IMR-90 (cell line): ENCODE data around the gene RPEL1. TPM values are rescaled to one million over a fixed set of nuclear protein-coding genes. Genes with fewer than 3 reads are reported as not detected.

Experiments
- ATAC-seq: fragments of 200-7000 bp; cut with Tn5 transposase; 2 replicates; pipeline ENCODE4 v1.9.1; 2020; ENCODE audit warnings: low read depth, mild to moderate bottlenecking, moderate library complexity
- BruUV-seq: library from RNA; stranded (reverse); fragments of 400-500 nt; replicated peaks from 2 replicates; lab custom pipeline; 2021; lab: Mats Ljungman, UMichigan
- CTCF ChIA-PET: fragments of 300-600 bp; formaldehyde crosslinking; extraction: SDS; loops from one replicate; lab custom pipeline; 2021; ENCODE audit warnings: antibody characterized with exemption; lab: Yijun Ruan, JAX
- POLR2A ChIA-PET: fragments of 300-600 bp; sonication (Branson Sonifier 250); formaldehyde crosslinking; loops from one replicate; lab custom pipeline; 2022; ENCODE audit warnings: antibody characterized with exemption; ENCODE audit not compliant: unreplicated experiment; lab: Charles Lee
- DNase-seq: peaks from one replicate; pipeline ENCODE4 v3.0.0; 2013
- H2AFZ ChIP-seq: replicated peaks from 2 replicates; pipeline ENCODE3; 2013; ENCODE audit warnings: low read length, mild to moderate bottlenecking; ENCODE audit not compliant: poor library complexity
- H2AK5ac ChIP-seq: 2 replicates; pipeline ENCODE4 v1.6.1; 2013; ENCODE audit warnings: low read depth, low read length, inconsistent platforms
- H2AK9ac ChIP-seq: replicated peaks from 2 replicates; pipeline ENCODE3; 2013; ENCODE audit warnings: mild to moderate bottlenecking, low read depth, low read length, moderate library complexity; ENCODE audit not compliant: poor library complexity
- H2BK120ac ChIP-seq: 2 replicates; pipeline ENCODE4 v1.6.1; 2013; ENCODE audit warnings: low read depth, low read length, inconsistent platforms
- H2BK15ac ChIP-seq: 3 replicates; pipeline ENCODE4 v1.6.1; 2013; ENCODE audit warnings: low read depth, low read length, inconsistent platforms
- H2BK20ac ChIP-seq: 2 replicates; pipeline ENCODE4 v1.6.1; 2013; ENCODE audit warnings: low read depth, mild to moderate bottlenecking, inconsistent platforms, low read length, moderate library complexity
- H2BK5ac ChIP-seq: 2 replicates; pipeline ENCODE4 v1.6.1; 2013; ENCODE audit warnings: mild to moderate bottlenecking, low read depth, low read length, inconsistent platforms; ENCODE audit not compliant: poor library complexity, severe bottlenecking
- H3K14ac ChIP-seq: replicated peaks from 2 replicates; pipeline ENCODE4 v1.6.1; 2013; ENCODE audit warnings: low read depth, low read length, inconsistent platforms
- H3K18ac ChIP-seq: 2 replicates; pipeline ENCODE4 v1.6.1; 2013; ENCODE audit warnings: low read depth, low read length, control low read depth
- H3K23ac ChIP-seq: 2 replicates; pipeline ENCODE4 v1.6.1; 2013; ENCODE audit warnings: low read depth, low read length, inconsistent platforms
- H3K27ac ChIP-seq: 2 replicates; pipeline ENCODE4 v1.5.1; 2013; ENCODE audit warnings: mild to moderate bottlenecking, control low read depth, low read length; ENCODE audit not compliant: insufficient read depth
- H3K27me3 ChIP-seq: 2 replicates; pipeline ENCODE4 v1.6.1; 2013; ENCODE audit warnings: low read length; ENCODE audit not compliant: control insufficient read depth, insufficient read depth
- H3K36me3 ChIP-seq: 2 replicates; pipeline ENCODE4 v1.6.1; 2013; ENCODE audit warnings: low read length, mixed read lengths; ENCODE audit not compliant: control insufficient read depth, insufficient read depth
- H3K4ac ChIP-seq: 2 replicates; pipeline ENCODE4 v1.6.1; 2013; ENCODE audit warnings: low read depth, low read length, inconsistent platforms
- H3K4me1 ChIP-seq: 2 replicates; pipeline ENCODE4 v1.6.1; 2013; ENCODE audit warnings: low read length, mixed read lengths; ENCODE audit not compliant: control insufficient read depth, insufficient read depth
- H3K4me2 ChIP-seq: 2 replicates; pipeline ENCODE4 v1.6.1; 2013; ENCODE audit warnings: low read depth, mild to moderate bottlenecking, control low read depth, low read length, moderate library complexity
- H3K4me3 ChIP-seq: 2 replicates; pipeline ENCODE4 v1.5.1; 2013; ENCODE audit warnings: low read depth, mild to moderate bottlenecking, control low read depth, low read length, moderate library complexity; ENCODE audit not compliant: insufficient read depth
- H3K56ac ChIP-seq: 2 replicates; pipeline ENCODE4 v1.6.1; 2013; ENCODE audit warnings: low read length, inconsistent platforms; ENCODE audit not compliant: insufficient read depth; ENCODE audit errors: extremely low read depth
- H3K79me1 ChIP-seq, 2 experiments: 2 replicates each; pipeline ENCODE4 v1.6.1; 2013; ENCODE audit warnings: low read length in 2 of 2, inconsistent platforms in 1 of 2, low read depth in 1 of 2
- H3K9ac ChIP-seq: 2 replicates; pipeline ENCODE4 v1.6.1; 2013; ENCODE audit warnings: low read depth, low read length, control low read depth
- H3K9me1 ChIP-seq: 2 replicates; pipeline ENCODE4 v1.6.1; 2013; ENCODE audit warnings: low read length, inconsistent platforms; ENCODE audit not compliant: insufficient read depth
- H3K9me3 ChIP-seq: 2 replicates; pipeline ENCODE4 v1.6.1; 2013; ENCODE audit warnings: low read length; ENCODE audit not compliant: control insufficient read depth, insufficient read depth
- H4K20me1 ChIP-seq: 2 replicates; pipeline ENCODE4 v1.6.1; 2013; ENCODE audit warnings: low read length, inconsistent platforms; ENCODE audit not compliant: insufficient read depth
- H4K5ac ChIP-seq: 2 replicates; pipeline ENCODE4 v1.6.1; 2013; ENCODE audit warnings: mild to moderate bottlenecking, low read depth, low read length, control low read depth
- H4K8ac ChIP-seq, 2 experiments: 2 replicates each; pipeline ENCODE4 v1.6.1; 2013; ENCODE audit warnings: low read depth in 2 of 2, low read length in 2 of 2, control low read depth in 1 of 2, inconsistent platforms in 1 of 2
- H4K91ac ChIP-seq: 2 replicates; pipeline ENCODE4 v1.6.1; 2013; ENCODE audit warnings: low read depth, low read length, inconsistent platforms; ENCODE audit not compliant: insufficient read depth
- BHLHE40 ChIP-seq: fragments of 150-350 bp; IDR thresholded peaks from 2 replicates; pipeline ENCODE4 v1.6.1; 2016; ENCODE audit warnings: mild to moderate bottlenecking, low read depth, low read length
- CEBPB ChIP-seq: IDR thresholded peaks from 2 replicates; pipeline ENCODE4 v1.6.1; 2012; ENCODE audit warnings: low read depth, low read length, improper control_type of control experiment
- CHD1 ChIP-seq: IDR thresholded peaks from 2 replicates; pipeline ENCODE4 v1.6.1; 2012; ENCODE audit warnings: low read depth, low read length, improper control_type of control experiment
- FOS ChIP-seq: fragments of 150-350 bp; IDR thresholded peaks from 2 replicates; pipeline ENCODE4 v1.6.1; 2016; ENCODE audit warnings: low read depth, low read length
- MAFK ChIP-seq: IDR thresholded peaks from 2 replicates; pipeline ENCODE4 v1.6.1; 2012; ENCODE audit warnings: low read depth, low read length, improper control_type of control experiment
- MAZ ChIP-seq: IDR thresholded peaks from 2 replicates; pipeline ENCODE4 v1.6.1; 2012; ENCODE audit warnings: low read depth, mild to moderate bottlenecking, low read length, improper control_type of control experiment, moderate library complexity, borderline replicate concordance
- MXI1 ChIP-seq: IDR thresholded peaks from 2 replicates; pipeline ENCODE4 v1.6.1; 2012; ENCODE audit warnings: low read depth, mild to moderate bottlenecking, low read length, moderate library complexity, borderline replicate concordance
- NFE2L2 ChIP-seq: fragments of 150-350 bp; IDR thresholded peaks from 2 replicates; pipeline ENCODE4 v1.6.1; 2016; ENCODE audit warnings: low read depth, mild to moderate bottlenecking, low read length
- POLR2A ChIP-seq: IDR thresholded peaks from 2 replicates; pipeline ENCODE4 v1.6.1; 2012; ENCODE audit warnings: mild to moderate bottlenecking, low read depth, low read length
- RAD21 ChIP-seq: IDR thresholded peaks from 2 replicates; pipeline ENCODE4 v1.6.1; 2012; ENCODE audit warnings: low read length, improper control_type of control experiment
- RCOR1 ChIP-seq: IDR thresholded peaks from 2 replicates; pipeline ENCODE4 v1.6.1; 2012; ENCODE audit warnings: mild to moderate bottlenecking, low read length, improper control_type of control experiment; ENCODE audit not compliant: insufficient replicate concordance
- RFX5 ChIP-seq: IDR thresholded peaks from 2 replicates; pipeline ENCODE4 v1.8.0; 2012; ENCODE audit warnings: low read depth, mild to moderate bottlenecking, low read length, moderate library complexity
- SMC3 ChIP-seq: fragments of 150-350 bp; IDR thresholded peaks from 2 replicates; pipeline ENCODE4 v1.6.1; 2016; ENCODE audit warnings: low read depth, mild to moderate bottlenecking, antibody characterized with exemption, low read length, moderate library complexity
- USF2 ChIP-seq: fragments of 150-350 bp; IDR thresholded peaks from 2 replicates; pipeline ENCODE4 v1.6.1; 2017; ENCODE audit warnings: mild to moderate bottlenecking, antibody characterized with exemption, low read length, low read depth
- WGBS, 2 experiments: methylation state at CpG; one replicate each; pipeline versions ENCODE4 v1.1.5 to v1.1.7; 2013; ENCODE audit warnings: missing lambda C conversion rate in 2 of 2; ENCODE audit not compliant: insufficient read length in 1 of 2; ENCODE audit errors: extremely low coverage in 2 of 2; 5-methylcytosine and 5-hydroxymethylcytosine counted together
- dilution Hi-C: fragments of 300-500 bp; cut with HindIII; formaldehyde crosslinking; loops from one replicate; pipeline ENCODE4 v1.14.3; 2018; ENCODE audit warnings: low sequenced_read_pairs; ENCODE audit not compliant: unreplicated experiment
- in situ Hi-C: fragments of 300-500 bp; cut with MboI; formaldehyde crosslinking; loops from 3 replicates; pipeline ENCODE4 v1.14.3; 2019; ENCODE audit warnings: low sequenced_read_pairs, inconsistent platforms, mixed read lengths
- intact Hi-C: fragments of 100-400 bp; cut with micrococcal nuclease; formaldehyde crosslinking; loops from 2 replicates; pipeline ENCODE4 v1.10.0; 2022
- polyA plus RNA-seq, 3 experiments: library from polyadenylated mRNA; depleted of rRNA; stranded (reverse); fragments of >200 nt; gene quantifications; 2 replicates each; pipeline ENCODE4 v1.2.3, GENCODE V29; 2012; ENCODE audit warnings: low replicate concordance in 1 of 3
- total RNA-seq: library from RNA; depleted of rRNA; stranded (reverse); fragments of >200 nt; gene quantifications from 2 replicates; pipeline ENCODE4 v1.2.3, GENCODE V29; 2012
- TF ChIP-seq, protein P1 (sequence below): conservative IDR thresholded peaks from 2 replicates; pipeline ENCODE4 v1.5.1; 2012; ENCODE audit warnings: mild to moderate bottlenecking, low read depth, low read length, improper control_type of control experiment
- TF ChIP-seq, protein P2 (sequence below): fragments of 150-350 bp; IDR thresholded peaks from 2 replicates; pipeline ENCODE4 v1.6.1; 2016; ENCODE audit warnings: low read depth, mild to moderate bottlenecking, low read length, moderate library complexity, borderline replicate concordance

RPEL1 gene
- total and polyA plus RNA-seq, 2 of the 4 experiments (the other 2 are of a cell fraction), result under 0.01 to 0.26 TPM

- no peak for TF ChIP-seq BHLHE40
- no peak for TF ChIP-seq NFE2L2
- TF ChIP-seq RAD21, result no peak
- TF ChIP-seq CHD1, result no peak
- TF ChIP-seq, protein P1, sequence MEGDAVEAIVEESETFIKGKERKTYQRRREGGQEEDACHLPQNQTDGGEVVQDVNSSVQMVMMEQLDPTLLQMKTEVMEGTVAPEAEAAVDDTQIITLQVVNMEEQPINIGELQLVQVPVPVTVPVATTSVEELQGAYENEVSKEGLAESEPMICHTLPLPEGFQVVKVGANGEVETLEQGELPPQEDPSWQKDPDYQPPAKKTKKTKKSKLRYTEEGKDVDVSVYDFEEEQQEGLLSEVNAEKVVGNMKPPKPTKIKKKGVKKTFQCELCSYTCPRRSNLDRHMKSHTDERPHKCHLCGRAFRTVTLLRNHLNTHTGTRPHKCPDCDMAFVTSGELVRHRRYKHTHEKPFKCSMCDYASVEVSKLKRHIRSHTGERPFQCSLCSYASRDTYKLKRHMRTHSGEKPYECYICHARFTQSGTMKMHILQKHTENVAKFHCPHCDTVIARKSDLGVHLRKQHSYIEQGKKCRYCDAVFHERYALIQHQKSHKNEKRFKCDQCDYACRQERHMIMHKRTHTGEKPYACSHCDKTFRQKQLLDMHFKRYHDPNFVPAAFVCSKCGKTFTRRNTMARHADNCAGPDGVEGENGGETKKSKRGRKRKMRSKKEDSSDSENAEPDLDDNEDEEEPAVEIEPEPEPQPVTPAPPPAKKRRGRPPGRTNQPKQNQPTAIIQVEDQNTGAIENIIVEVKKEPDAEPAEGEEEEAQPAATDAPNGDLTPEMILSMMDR, result no peak
- TF ChIP-seq MAZ, result no peak
- no peak for TF ChIP-seq FOS
- TF ChIP-seq MXI1, result no peak
- TF ChIP-seq, protein P2, sequence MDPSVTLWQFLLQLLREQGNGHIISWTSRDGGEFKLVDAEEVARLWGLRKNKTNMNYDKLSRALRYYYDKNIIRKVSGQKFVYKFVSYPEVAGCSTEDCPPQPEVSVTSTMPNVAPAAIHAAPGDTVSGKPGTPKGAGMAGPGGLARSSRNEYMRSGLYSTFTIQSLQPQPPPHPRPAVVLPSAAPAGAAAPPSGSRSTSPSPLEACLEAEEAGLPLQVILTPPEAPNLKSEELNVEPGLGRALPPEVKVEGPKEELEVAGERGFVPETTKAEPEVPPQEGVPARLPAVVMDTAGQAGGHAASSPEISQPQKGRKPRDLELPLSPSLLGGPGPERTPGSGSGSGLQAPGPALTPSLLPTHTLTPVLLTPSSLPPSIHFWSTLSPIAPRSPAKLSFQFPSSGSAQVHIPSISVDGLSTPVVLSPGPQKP, result no peak
- TF ChIP-seq RCOR1, result no peak
- no peak for TF ChIP-seq CEBPB
- no peak for TF ChIP-seq RFX5
- TF ChIP-seq USF2, result no peak
- TF ChIP-seq POLR2A, result no peak
- no peak for TF ChIP-seq SMC3
- no peak for TF ChIP-seq MAFK
- Histone ChIP-seq H2AFZ (no peak overlapping the region), H2AK9ac (no peak overlapping the region), H3K27ac (no peak overlapping the region), H3K4me3 (no peak overlapping the region), H4K8ac (no peak overlapping the region), H3K56ac (no peak overlapping the region), H3K4me1 (peaks cover 7% of the 10 kb centered on the region; the same call in 1 of the 2 replicates), H2BK120ac (no peak overlapping the region), H4K5ac (no peak overlapping the region), H3K9me3 (peaks cover 9% of the 10 kb centered on the region; the same call in 1 of the 2 replicates), H2BK5ac (no peak overlapping the region), H3K18ac (no peak overlapping the region), H2BK20ac (no peak overlapping the region), H2AK5ac (no peak overlapping the region), H3K36me3 (no peaks in the 10 kb centered on the region), H3K27me3 (no peaks in the 10 kb centered on the region), H3K4ac (peak overlapping the region; percentile 47; the same call in 1 of the 2 replicates), H3K23ac (no peak overlapping the region), H3K14ac (no peak overlapping the region; the same call in 1 of the 2 replicates), H3K79me1 (no peaks in the 10 kb centered on the region), H3K9ac (no peak overlapping the region), H4K20me1 (no peaks in the 10 kb centered on the region), H3K9me1 (no peaks in the 10 kb centered on the region), H3K4me2 (no peak overlapping the region), H4K91ac (peak overlapping the region; percentile 37; the same call in 1 of the 2 replicates), H2BK15ac (0 out of 3 replicates have a peak overlapping the region, but pooled peaks have one; percentile 63)
- in situ Hi-C loops (no loop called here), intact Hi-C loops (no loop called here), dilution Hi-C loops (no loop called here)
- 63% methylated on average over 1 of the region's 2 CpGs; no CpG with 5 or more reads in 1 of the 2 experiments for WGBS, 2 experiments
- DNase-seq (no peak), ATAC-seq (no peak)
- POLR2A ChIA-PET, result no interaction called here
- no TSS peak for BruUV-seq
- CTCF ChIA-PET, result no interaction called here
Observed at GRCh38 chr10:103207141-103207540, 38.5 kb upstream of the RPEL1 start.
